NK-92 (cell line): ENCODE data around the gene COL2A1.
"Not testable (repeated sequence)": the region's sequence is repeated elsewhere in the genome, so short reads cannot be mapped to it uniquely, and the experiment has no call there.

Source experiments
- DNase-seq: peaks from one replicate; lab custom pipeline; 2025; ENCODE audit not compliant: unreplicated experiment; lab: John Stamatoyannopoulos, UW

COL2A1 gene

GRCh38 chr12:47978598-47978873 is 25.7 kb downstream of the COL2A1 start:
- DNase-seq = no peak

DNA sequence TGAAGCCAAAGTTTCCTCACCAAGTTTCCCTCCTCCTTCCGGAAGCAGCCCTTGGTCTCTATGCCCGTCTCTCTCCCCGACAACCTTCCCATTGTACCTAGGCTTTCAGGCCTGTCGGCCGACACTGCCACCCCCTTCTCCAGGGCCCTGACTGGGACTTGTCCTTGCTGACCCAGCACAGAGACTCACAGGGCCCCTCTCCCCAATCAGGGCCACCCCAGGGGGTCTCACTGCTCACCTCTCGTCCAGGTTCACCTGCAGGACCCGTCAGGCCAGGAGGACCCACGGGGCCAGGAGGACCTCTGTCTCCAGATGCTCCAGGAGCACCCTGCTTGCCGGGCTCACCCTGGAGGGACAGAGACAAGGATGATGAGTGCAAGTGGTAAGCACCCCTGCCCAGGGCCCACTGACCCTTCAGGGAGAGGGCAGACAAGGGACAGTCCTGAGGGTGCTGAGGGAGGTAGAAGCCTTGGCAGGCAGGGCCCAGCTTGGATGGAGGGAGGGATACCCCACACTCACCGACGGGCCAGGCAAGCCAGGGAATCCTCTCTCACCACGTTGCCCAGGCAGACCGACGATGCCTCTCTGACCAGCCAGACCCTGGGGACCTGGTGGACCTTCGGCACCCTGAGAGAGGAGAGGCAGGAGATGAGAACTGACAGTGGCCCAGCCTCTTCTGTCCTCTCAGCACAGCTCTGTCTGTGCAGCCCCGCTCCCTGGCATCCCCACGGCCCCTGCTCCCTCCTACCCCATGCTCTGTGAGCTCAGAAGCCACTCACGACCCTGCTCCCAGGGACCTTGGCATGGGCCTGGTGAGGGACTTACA is 26.3 kb downstream of the COL2A1 start:
- DNase-seq = no peak

GRCh38 chr12:47977046-47977771 is 27.1 kb downstream of the COL2A1 start:
- no peak for DNase-seq

GRCh38 chr12:47975816-47976215 is 28.5 kb downstream of the COL2A1 start:
- no peak for DNase-seq

- no peak for DNase-seq
Observed at GRCh38 chr12:47975036-47975620, 29.1 kb downstream of the COL2A1 start.

DNA sequence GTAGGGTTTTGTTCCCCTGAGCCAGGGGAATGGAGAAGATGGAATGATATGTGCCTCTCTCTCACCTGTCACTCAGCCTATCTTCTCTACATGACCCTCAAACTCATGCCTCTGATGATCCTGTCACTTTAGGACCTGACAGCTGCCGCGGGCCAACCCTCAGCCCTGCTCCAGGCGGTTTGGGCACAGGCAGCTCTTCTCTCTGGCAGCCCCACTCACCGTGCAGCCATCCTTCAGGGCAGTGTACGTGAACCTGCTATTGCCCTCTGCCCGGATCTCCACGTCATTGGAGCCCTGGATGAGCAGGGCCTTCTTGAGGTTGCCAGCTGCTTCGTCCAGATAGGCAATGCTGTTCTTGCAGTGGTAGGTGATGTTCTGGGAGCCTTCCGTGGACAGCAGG is 30.4 kb downstream of the COL2A1 start:
- no peak for DNase-seq

- DNase-seq = no peak
Observed at GRCh38 chr12:47972895-47973294, 31.4 kb downstream of the COL2A1 start.

- DNase-seq = no peak
Observed at GRCh38 chr12:47970843-47971242, 33.4 kb downstream of the COL2A1 start.

GRCh38 chr12:47969845-47970244 is 34.4 kb downstream of the COL2A1 start:
- no peak for DNase-seq

- DNase-seq = no peak
Observed at GRCh38 chr12:47967461-47968321, 36.6 kb downstream of the COL2A1 start.

DNA sequence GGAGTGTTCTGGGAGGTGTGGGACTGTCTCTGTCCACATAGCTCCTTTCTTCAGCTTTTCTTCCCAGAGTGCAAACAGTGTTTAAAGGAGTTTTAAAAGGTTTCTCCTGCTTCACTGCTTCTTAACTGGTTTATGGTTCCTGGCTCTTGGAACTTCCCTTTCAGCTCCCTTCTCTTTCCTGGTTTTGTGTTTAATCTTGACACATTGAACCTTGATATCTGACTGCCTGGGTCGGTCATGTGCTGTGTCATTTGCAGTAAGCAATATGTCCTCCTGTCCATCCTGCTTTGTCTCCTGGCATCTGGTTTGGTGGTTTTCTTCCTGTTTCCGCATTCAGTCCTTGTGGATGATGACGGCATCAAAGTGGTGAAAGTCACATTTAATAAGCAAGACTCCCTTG is 38.7 kb downstream of the COL2A1 start:
- DNase-seq = no peak

GRCh38 chr12:47964106-47964728 is 40.1 kb downstream of the COL2A1 start:
- DNase-seq = no peak

DNA sequence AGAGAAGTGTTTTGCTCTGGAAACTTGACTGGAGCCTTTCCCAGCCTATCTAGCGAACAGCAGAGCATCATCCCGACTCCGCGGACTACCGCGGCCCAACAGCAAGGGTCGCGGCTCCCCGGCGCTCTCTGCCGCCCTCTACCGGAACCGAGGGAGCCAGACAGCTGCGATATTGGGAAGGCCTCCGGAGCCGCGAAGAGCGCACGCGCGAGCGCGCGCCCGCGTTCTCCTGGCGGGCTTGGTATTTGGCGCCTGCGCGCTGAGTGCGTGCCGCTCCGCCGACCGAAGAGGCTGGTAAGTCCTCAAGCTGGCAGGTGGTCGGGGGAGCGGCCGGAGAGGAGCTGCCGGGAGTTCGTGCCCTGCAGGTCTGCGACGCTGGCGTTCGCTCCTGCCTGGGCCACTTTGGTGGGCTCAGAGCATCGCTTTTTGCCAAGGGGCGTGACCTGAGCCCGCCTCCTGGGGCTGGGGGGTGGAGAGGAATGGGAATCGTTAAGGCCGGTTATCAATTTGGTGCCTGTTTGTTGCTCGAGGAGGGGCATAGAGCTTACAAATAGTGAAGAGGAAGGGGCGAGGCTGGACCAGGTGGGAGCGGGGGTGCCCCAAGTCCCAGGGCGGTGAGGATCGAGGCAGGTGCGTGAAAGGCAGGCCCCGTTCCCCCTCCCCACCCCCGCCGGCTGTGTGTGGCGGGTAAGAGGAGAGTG is 40.8 kb downstream of the COL2A1 start, which contains the start of gene TMEM106C:
Gene TMEM106C (plus strand): TSS at position 257 of the 701 bp plus-strand sequence. CDS start 641 bp downstream, outside the sequence.
- DNase-seq = peak; percentile 28

DNA sequence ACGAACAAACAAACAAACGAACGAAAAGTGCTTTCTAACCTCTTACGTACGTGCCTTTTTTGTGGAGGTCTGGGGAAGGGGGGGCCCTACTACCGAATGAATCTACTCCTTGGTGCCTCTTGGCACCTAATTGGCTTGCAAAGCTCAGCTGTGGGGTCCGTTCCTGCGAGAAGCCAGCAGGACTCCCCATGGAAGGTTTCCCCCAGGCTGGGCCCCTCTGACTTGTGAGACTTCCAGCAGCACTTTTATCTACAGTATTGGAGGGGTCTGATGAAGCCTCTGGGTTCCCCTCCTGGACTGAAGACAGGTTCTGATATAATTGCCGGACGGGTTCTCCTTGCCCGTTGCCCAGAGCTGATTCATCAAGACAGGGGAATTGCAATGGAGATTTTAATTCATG is 42.1 kb downstream of the COL2A1 start:
- DNase-seq = no peak

- DNase-seq = not testable (repeated sequence)
Observed at GRCh38 chr12:47957671-47958070, 46.6 kb downstream of the COL2A1 start.

DNA sequence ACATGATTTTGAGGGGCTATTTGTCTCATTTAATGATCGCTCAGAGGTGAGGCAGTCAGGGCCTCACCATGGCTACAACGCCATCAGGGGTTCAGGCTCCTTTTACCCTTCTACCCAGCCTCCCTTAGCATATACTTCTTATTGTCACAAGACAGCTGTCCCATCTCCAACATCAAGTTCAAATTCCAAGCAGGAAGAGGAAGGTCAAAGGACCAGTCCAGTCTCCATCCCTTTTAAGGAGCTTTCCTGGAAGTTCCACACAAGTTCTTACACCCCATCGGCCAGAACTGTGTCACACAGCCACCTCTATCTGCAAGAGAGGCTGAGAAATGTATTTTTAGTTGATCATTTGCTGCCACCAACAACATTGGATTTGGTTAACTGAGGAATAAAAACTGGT is 49.2 kb downstream of the COL2A1 start:
- no peak for DNase-seq

GRCh38 chr12:47954467-47955045 is 49.7 kb downstream of the COL2A1 start:
- DNase-seq = no peak

DNA sequence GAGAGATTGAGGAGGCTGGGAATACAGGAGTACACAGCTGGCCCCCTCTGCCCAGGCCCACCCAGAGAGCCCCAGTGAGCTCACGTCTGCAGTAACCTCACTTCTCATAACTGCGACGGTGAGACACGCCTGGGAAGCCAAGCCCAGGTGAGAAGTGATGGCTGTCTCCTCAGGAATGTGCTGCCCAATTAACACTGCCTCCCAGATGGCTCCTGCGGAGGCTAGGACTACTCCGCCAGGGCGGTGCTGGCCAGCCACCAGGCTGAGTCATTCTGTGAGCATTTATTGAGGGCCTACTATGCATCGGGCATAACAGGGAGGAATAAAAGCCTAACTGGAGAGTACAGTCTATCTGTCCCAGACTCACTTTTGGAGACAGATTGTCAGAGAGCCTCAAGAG is 50.2 kb downstream of the COL2A1 start:
- DNase-seq = no peak

GRCh38 chr12:47950856-47951468 is 53.3 kb downstream of the COL2A1 start:
- no peak for DNase-seq
